GM18907 (cell line): ENCODE data around the gene NR5A2.

Experiments used
- ATAC-seq: cut with Tn5 transposase; IDR thresholded peaks from one replicate; pipeline ENCODE4 v1.9.1; 2021; ENCODE audit warnings: mild to moderate bottlenecking, moderate library complexity; ENCODE audit not compliant: unreplicated experiment

The NR5A2 gene

DNA sequence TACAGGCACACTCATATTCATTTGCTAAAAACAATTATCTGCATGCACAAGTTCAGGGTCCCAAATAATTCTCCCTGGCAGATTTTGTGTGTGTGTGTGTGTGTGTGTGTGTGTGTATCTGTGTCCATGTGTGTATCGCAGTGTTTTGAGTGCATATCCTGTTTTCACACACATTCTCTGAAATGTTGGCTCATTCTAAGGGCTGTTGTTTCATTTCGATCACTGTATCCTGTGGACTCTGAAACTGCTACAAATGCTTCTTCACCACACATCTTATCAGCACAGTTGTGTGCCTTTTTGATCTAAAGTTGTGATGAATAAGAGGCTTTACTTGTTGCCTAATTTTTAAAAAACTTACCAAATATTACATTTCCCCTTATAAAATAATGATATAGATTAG is 34.6 kb downstream of the NR5A2 start:
- ATAC-seq: no peak

DNA sequence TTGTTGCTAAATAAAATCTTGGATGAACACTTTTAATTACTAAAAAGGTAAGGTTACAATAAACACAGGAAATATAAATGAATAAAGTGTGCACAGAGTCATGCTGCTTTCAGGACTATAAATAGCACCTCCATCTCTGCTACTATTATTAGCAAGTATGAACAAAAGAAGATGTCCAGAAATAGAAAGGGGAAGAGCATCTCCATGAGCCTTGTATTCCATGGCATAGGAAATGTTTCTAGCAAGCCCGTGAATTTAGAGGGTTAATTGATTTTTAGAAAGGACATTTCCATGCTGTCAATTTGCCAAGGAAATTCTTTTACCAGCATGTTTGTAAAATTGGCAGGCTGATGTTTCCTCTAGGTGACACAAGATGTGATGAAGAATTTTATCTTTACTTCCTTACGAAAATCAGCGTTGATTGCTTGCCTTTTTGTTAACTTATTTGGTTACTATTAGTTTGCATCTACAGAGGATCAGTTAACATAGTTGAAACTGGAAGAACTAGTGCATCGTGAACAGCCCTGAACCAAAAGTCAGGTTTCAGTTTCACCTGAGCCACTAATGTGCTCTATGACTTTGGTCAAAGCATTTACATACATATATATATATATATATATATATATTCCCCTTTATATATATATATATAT is 45.3 kb downstream of the NR5A2 start:
- peak; percentile 86 for ATAC-seq

DNA sequence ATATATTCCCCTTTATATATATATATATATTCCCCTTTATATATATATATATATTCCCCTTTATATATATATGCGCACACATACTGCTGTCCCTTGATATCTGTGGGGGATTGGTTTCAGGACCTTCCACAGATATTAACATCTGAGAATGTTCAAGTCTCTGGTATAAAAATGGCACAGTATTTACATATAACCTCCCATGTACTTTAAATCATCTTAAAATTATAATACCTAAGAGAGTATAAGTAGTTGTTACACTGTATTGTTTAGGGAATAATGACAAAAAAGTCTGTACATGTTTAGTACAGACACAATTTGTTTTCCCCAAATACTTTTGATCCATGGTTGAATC is 45.8 kb downstream of the NR5A2 start:
- ATAC-seq: peak; percentile 22

DNA sequence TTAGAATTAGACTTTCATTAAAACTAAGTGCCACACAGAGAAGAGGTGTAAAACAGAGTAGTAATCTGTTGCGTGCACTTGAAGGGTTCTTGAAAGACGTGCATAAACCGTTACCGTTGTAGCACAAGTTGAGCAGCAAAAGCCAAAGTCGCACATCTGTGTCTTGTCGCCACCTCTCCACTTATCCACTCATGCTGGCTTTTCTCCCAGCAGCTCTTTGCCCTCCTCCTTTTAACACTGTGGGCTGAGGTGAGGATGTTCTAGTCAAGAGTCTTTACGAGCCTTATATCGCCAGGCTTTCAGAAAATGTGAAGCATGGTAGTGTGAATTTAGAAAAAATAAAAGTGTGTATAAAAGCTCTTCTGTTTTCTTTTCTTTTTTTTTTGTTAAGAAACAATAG is 48.0 kb downstream of the NR5A2 start:
- ATAC-seq: no peak

DNA sequence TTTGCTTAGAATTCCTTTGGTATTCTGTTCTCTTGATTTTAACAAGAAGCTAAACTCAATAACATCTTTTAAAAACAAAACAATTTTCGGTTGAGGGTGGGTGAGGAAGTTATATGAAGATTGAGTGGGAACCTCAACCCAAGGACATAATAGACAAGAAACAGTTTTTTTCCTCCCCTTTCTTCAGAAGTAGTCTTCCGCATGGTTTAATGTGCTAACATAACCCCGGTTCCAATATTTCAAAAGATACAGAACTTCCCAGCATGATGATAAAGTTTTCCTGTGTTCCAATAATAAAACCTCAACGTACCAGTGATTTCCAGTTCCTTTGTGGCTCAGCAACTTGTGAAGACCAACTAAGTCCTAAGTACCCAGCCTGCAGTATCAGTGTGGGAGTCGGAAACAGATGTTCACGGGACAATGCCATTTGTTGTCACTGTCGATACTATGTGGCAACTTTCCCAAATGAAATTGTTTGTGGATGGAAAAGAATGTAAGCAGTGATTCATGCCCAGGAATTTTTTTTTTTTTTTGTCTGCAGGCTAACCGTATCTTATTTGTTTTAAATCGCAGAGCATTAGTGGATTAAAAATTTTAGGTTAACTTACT is 48.5 kb downstream of the NR5A2 start:
- no peak for ATAC-seq

DNA sequence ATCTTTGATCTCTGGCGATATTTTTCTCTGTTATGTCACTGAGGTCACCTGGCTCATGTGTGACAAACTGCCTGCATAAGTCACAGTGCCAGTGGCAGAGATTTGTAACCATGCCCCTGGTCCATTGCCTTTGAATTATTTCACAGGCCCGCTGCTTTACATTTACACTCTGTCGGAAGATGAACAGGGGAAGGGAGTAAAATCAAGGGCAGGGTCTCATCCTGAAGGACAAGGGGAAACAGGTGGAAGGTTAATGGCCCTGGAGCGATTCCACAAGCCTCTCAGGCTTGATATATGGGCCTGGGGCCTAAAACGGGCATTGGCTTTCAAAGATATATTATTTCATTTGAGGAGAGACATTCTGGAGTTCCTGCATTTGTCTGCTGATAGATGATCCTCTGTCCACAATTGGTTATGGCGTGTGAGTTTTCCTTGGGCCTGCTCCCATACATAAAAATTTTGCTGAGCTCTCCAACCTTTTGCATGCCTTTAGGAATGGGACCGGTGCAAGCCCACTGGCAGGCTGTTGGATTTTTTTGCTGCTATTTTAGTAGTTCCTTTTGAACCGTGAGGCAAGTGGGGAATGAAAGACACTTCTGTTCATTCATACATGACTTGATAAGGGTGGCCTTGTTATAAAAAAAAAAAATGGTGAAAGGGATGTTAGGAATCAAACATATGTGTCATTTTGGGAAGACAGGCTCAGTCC is 51.9 kb downstream of the NR5A2 start:
- no peak for ATAC-seq

DNA sequence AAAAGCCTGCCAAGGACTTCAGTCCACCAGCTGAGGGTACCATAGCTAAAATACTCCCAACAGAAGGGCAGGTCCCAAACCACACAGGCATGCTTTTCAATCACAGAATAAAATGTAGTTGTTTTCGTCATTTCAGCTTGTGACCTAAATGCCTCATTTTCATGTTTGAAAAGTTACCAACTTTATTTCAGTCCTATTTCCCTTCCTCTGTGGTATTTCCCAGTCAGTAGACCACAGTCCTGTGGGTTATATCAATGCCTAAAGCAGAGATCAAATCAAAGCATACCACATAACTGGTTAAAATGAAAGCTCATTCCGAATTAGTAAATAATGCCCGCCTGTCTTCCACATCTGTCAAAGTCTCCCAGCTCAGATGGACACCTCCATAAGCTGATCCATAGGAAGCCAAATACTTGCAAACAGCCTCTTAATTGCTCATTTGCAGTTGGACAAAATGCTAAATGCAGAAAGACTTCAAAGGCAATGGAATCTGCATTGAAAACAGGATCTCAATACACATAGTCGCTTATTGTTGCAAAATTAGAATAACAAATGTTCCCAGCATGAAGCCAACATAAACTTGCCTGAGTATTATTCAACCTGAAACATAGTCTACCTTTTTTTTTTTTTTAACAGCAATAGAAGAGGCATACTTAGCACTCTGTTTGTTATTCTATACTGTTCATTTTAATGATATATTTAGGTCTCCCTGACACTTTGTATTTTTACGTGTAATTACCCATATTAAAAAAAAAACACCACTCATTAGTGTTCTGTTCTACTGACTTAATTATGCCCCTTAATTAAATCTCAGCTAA is 53.9 kb downstream of the NR5A2 start:
- no peak for ATAC-seq

DNA sequence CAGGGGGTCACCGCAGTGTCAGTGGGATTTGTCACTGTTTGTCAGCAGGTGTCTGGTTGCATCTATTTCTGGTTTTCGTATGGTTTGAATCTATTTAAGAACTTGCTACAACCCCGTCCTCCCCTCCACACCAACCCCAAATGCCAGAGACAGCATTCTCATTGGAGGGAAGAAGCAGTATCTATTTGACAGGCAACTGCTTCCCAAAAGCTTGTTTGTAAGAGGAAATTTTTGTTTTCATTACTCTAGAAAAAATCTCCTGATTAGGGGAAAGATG is 54.4 kb downstream of the NR5A2 start:
- ATAC-seq: no peak

DNA sequence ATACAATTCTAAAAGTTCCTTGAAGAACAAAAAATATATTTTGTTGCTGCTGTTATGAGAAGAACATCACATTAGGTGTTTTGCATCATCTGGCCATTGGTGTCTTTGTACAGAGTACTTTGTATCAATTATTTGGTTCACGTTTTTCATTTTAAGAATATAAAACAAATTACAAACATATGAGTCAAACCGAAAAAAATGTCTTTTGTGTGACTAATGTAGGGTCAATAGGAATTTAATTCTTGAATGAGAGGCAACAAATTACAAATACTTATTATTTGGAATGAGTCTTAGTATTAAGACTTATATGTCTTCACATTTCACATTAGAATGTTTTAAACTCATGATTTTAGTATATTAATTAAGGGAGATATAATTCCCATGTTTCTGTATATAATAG is 54.8 kb downstream of the NR5A2 start:
- ATAC-seq: no peak

DNA sequence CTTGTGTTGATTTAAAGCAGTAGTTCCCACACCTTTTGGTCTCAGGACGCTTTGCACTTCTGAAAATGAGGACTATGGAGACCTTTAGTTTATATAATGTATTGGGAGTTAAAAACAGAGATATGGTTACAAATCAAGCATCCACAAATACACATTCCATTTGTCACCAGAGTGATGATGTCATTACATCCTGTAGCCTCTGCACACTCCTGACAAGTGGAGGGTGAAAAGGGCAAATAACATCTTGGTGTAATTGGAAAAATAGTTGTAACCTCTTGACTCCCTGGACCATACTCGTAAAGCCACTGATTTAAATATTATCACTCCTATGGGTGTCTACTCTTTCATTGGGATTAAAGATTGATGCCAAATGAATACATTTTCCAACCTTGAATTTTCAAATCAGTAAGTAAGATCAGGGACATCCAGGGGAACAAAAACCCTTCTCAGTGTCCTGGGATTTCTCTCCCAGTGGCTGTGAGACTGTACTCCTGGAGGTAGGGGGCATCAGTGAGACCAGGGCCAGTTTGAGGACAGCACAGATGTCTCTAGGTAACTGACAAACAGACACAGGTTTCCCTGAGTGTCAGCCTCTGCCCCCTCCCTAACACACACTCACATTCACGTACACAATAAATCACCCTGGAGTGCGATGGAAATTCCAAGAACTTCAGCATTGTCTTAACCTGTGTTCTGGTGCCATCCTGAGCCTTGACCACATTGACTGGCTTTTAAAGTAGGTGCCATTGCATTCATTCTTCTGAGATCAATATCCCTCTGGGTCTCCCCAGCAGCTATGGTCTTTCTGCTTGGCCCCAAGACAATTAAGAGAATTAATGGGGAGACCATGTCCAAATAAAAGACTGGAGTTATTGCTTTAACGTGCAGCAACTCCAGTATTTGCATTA is 63.0 kb downstream of the NR5A2 start:
- no peak for ATAC-seq

DNA sequence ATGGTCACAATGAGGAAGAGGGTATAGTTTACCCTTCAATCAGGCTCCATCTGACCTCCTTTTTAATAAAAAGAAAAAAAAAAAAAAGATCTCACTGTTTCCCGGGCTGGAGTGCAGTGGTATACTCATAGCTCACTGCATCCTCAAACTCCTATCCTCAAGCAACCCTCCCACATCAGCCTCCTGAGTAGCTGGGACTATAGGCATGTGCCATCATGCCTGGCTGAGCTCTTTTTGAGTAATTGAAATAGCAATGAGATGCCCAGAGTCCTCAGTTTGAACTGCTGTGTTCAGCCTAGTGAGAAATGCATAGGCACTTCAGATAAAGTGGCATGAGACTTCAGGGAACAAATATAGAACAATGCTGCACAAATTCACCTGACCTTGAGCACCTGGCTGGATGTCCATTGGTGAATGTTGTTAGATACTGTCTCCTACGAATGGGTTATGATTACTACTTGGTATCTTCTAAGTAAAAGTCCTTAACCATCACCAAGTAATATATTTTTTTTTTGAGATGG is 67.6 kb downstream of the NR5A2 start:
- ATAC-seq: no peak

DNA sequence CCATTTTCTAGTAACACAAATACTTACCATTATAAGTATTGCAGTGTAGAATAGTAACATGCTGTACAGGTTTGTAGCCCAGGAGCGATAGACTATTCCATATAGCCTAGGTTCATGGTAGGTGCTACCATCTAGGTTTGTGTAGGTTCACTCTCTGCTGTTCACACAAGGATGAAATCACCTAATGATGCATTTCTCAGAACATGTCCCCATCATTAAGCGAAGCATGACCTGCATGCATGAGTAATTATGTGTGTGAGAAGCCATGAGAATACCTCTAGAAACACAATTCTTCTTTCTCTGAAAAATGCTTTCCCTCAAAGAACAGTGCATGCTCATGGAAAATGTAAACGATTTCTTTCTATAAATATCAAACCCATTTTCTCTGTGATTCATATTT is 69.3 kb downstream of the NR5A2 start:
- ATAC-seq: no peak

DNA sequence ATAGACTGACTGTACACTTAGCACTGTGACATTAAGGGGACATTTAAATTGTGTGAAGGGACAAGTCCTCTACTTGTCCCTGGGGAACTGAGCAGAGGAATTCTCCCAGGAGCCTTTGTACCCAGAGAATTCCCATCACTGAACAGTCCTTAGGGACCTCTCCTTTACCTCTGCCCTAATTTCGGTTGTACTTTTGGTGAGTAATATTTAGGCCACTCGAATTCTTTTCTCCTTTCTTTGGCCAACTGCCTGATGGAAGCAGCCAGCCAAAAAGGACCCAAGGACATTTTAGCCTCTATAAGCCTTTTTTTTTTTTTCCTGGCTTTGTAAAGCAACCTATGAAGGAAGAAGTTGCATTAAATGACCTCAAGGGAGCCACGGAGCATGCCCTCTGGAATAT is 71.5 kb downstream of the NR5A2 start:
- ATAC-seq: no peak

DNA sequence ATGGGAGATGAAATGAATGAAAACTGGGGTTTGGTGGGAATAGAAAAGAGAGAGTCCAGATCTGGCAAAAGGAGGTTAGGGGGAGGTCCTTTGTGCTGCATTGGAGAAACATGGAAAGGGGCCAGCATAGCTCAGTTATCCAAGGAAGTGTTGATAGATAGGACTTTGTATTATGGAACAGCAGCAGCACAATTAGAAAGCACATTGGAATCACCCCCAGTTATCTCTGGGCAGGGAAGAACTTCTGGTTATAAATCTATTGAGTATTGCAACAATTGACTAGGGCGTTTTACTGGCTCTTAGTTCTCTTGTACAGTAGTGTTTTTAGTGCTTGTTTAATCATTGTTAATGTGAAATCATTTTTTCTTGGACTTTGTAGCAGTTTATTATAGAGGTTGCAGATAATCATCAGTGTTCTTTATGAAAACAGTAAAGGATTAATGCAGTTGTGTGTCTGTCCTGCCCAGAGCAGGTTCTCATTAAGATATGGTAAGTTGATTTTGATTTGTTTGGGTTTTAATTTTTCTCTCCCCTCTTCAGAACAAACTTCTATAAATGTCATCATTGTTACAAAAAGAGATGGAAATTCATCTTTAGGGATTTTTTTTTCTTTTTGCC is 76.6 kb downstream of the NR5A2 start:
- no peak for ATAC-seq

DNA sequence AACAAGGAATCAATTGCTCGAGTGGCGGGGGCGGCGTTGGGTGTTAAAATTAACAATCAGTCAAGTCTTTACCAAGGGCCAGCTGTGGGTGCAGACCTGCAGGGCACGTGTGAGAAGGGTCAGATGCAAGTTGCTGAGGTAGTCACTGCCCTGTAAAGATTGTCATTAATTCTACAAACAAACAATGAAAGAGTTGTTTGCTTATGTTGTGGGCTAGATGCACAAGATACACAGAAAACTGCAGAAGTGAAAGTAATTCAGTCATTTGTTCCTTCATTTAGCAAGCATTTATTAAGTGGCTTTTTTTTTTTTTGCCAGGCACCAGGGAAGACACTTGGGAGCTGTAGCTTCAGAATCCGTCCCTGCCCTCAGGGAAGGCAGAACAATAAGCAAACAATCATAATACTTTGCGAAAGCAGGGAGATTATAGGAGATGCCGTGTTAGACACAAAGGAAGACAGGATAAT is 79.5 kb downstream of the NR5A2 start:
- no peak for ATAC-seq

DNA sequence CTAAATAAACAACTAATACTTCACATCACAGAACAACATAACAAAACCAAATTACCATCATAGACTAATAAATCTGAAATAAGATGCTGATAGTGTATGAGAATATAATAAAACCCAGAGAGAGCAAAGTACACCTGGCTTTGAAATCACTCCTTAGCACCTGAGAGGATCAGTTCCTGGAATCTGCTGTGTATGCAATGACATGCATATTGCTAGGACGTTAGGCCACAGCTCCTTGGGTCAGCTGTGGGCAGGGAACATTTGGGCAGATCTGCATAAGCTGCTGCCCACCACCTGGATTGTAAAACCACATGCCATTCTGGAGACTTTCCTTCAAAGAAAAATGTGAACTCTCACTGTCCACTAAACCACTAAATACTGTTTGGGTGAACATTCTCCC is 81.1 kb downstream of the NR5A2 start:
- no peak for ATAC-seq

DNA sequence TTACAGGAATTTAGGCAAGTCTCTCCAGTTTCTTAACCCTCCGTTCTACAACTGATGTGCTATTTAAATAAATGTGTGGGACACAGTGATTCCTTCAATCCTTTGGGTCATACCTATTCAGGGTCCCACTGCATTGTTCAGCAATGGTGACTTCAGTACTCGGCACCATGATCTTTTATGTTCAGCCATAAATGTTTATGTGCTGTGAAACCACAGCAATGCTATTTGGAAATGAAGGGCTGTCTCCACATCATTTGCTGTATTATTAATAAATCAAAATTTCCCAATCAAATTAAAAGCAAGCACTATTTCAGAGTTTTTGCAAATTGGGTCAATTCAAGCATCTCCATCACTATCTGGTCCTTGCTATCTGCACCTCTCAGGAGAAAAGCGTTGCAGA is 84.8 kb downstream of the NR5A2 start:
- ATAC-seq: no peak

DNA sequence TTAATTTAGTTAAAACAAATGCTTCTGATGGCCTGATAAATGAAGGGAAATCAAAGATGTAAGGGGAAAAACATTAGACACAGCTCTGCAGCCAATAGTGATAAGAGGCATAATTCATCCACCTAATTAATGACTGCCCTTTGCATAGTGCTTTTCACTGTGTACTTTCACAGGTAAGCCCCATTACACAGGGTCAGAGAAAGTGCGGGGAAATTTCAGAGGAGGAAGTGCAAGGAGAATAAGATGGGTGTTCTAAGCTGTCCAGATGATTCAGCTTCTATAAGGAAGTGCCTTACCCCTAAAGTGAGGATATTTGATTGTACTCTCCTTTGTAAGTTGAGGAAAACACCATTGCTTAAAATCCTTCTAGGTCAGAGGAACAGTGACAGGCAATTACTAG is 88.0 kb downstream of the NR5A2 start:
- no peak for ATAC-seq

DNA sequence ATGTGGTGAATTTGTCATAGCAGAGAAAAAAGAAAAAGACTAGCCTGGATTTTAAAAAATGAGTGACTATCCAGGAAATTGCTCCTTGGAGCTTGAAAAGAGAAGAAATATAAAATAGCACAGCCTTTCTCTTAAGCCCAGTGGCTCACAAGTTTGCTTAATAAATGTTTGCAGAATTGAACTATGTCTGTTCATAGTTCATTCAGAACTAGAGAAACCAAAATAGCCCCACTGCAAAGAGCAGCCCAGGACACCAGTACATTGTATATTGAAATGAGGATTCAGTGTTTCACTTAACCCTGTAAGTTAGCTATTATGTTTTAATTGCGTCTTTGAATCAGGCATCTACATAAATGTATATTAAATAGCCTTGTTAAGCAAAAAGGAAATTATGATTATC is 88.8 kb downstream of the NR5A2 start:
- ATAC-seq: no peak
